Vagina (tissue), 2 donors: ENCODE measurements around the gene CHN2.

Source experiments
- POLR2AphosphoS5 ChIP-seq, 2 donors: sonication (generic); formaldehyde crosslinking; IDR thresholded peaks; one replicate each; pipeline ENCODE4 v1.9.0; 2017; ENCODE audit warnings: antibody characterized with exemption in 2 of 2, mild to moderate bottlenecking in 2 of 2, low read depth in 1 of 2; ENCODE audit not compliant: insufficient read depth in 1 of 2
- TF ChIP-seq, protein P1 (sequence below), 3 experiments: fragments of 450-650 bp in 2 of 3; fragments of 200-600 bp in 1 of 3; sonication (generic) in 1 of 3; IDR thresholded peaks; one replicate each; pipeline ENCODE4 v1.5.1; 2017 to 2019; ENCODE audit warnings: antibody characterized with exemption in 3 of 3, mild to moderate bottlenecking in 2 of 3, moderate library complexity in 2 of 3

GRCh38 chr7:29278337-29279069, 83.9 kb downstream of the CHN2 start:
- no peak for TF ChIP-seq POLR2AphosphoS5 (IDR thresholded peaks at IDR 0.05; ENCODE audit: insufficient read depth in 1 of 2, low read depth in 1 of 2)
- TF ChIP-seq, protein P1, sequence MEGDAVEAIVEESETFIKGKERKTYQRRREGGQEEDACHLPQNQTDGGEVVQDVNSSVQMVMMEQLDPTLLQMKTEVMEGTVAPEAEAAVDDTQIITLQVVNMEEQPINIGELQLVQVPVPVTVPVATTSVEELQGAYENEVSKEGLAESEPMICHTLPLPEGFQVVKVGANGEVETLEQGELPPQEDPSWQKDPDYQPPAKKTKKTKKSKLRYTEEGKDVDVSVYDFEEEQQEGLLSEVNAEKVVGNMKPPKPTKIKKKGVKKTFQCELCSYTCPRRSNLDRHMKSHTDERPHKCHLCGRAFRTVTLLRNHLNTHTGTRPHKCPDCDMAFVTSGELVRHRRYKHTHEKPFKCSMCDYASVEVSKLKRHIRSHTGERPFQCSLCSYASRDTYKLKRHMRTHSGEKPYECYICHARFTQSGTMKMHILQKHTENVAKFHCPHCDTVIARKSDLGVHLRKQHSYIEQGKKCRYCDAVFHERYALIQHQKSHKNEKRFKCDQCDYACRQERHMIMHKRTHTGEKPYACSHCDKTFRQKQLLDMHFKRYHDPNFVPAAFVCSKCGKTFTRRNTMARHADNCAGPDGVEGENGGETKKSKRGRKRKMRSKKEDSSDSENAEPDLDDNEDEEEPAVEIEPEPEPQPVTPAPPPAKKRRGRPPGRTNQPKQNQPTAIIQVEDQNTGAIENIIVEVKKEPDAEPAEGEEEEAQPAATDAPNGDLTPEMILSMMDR (IDR thresholded peaks at IDR 0.05), result no peak
